HCT116 (cell line): ENCODE measurements around the gene EMP1. TPM values are rescaled to one million over a fixed set of nuclear protein-coding genes. Genes with fewer than 3 reads are reported as not detected.

Experiments
- ATAC-seq: fragments of 200-7000 bp; cut with Tn5 transposase; 2 replicates; pipeline ENCODE4 v1.9.1; 2020; ENCODE audit warnings: mild to moderate bottlenecking, moderate library complexity
- BruUV-seq: library from RNA; stranded (reverse); fragments of 400-500 nt; replicated peaks from 2 replicates; lab custom pipeline; 2021; lab: Mats Ljungman, UMichigan
- CTCF ChIA-PET: fragments of 300-600 bp; sonication (Branson Sonifier 250); formaldehyde crosslinking; loops from one replicate; lab custom pipeline; 2021; ENCODE audit warnings: antibody characterized with exemption; lab: Charles Lee
- POLR2A ChIA-PET: fragments of 300-600, 350-600 bp; sonication (Branson Sonifier 250); formaldehyde crosslinking; loops from one replicate; lab custom pipeline; 2021; ENCODE audit warnings: antibody characterized with exemption; lab: Charles Lee
- RAD21 ChIA-PET, 2 experiments: fragments of 300-600 bp; sonication (Branson Sonifier 250); formaldehyde crosslinking; loops; one replicate each; lab custom pipeline; 2023; ENCODE audit warnings: low total read pairs in 2 of 2; ENCODE audit not compliant: uncharacterized antibody in 2 of 2, unreplicated experiment in 2 of 2, low non-redundant PET in 1 of 2; lab: Charles Lee
- DNase-seq: peaks from one replicate; pipeline ENCODE4 v3.0.0-alpha.2; 2010; ENCODE audit warnings: low read depth, low spot score
- H2AFZ ChIP-seq: fragments of 200-600 bp; shearing (Covaris generic), sonication (generic); 2 replicates; pipeline ENCODE4 v1.6.1; 2017; ENCODE audit warnings: low read depth, mixed run types, mixed read lengths, antibody characterized with exemption, low read length; ENCODE audit not compliant: poor library complexity, severe bottlenecking
- H3K27ac ChIP-seq: 2 replicates; pipeline ENCODE4 v1.5.1; 2012; ENCODE audit warnings: low read depth, low read length
- H3K27me3 ChIP-seq: fragments of 200-600 bp; sonication (generic); 2 replicates; pipeline ENCODE4 v1.6.1; 2016; ENCODE audit warnings: mixed run types, low read length, mixed read lengths; ENCODE audit not compliant: insufficient read depth
- H3K36me3 ChIP-seq, 2 experiments: fragments of 200-500 bp in 1 of 2; fragments of 200-600 bp in 1 of 2; sonication (Bioruptor generic) in 1 of 2; sonication (generic) in 1 of 2; 2 replicates each; pipeline versions ENCODE4 v1.5.1 to v1.6.1; 2014 to 2016; ENCODE audit warnings: low read length in 2 of 2, inconsistent platforms in 1 of 2, mixed read lengths in 1 of 2, mixed run types in 1 of 2; ENCODE audit not compliant: insufficient read depth in 2 of 2, control insufficient read depth in 1 of 2
- H3K4me1 ChIP-seq, 2 experiments: fragments of 200-600 bp in 1 of 2; sonication (generic) in 1 of 2; 2 replicates each; pipeline versions ENCODE4 v1.5.1 to v1.6.1; 2012 to 2017; ENCODE audit warnings: low read length in 2 of 2, inconsistent platforms in 1 of 2, mild to moderate bottlenecking in 1 of 2, mixed read lengths in 1 of 2, mixed run types in 1 of 2, moderate library complexity in 1 of 2; ENCODE audit not compliant: insufficient read depth in 2 of 2, control insufficient read depth in 1 of 2
- H3K4me2 ChIP-seq: fragments of 200-600 bp; sonication (generic); 2 replicates; pipeline ENCODE4 v1.6.1; 2017; ENCODE audit warnings: mixed run types, low read length, mixed read lengths
- H3K4me3 ChIP-seq, 2 experiments: fragments of 200-600 bp in 1 of 2; sonication (generic) in 1 of 2; replicated peaks in 1 of 2; 2 replicates each; pipeline ENCODE4 v1.5.1; 2011 to 2016; ENCODE audit warnings: low read length in 2 of 2, control low read depth in 1 of 2, low read depth in 1 of 2, mild to moderate bottlenecking in 1 of 2, mixed read lengths in 1 of 2, mixed run types in 1 of 2
- H3K79me2 ChIP-seq: fragments of 200-600 bp; sonication (generic); 2 replicates; pipeline ENCODE4 v1.6.1; 2017; ENCODE audit warnings: mild to moderate bottlenecking, mixed run types, low read length, moderate library complexity, mixed read lengths; ENCODE audit not compliant: insufficient read depth
- H3K9ac ChIP-seq: fragments of 200-600 bp; sonication (generic); 2 replicates; pipeline ENCODE4 v1.6.1; 2016; ENCODE audit warnings: low read length, mixed read lengths
- H3K9me2 ChIP-seq: fragments of 200-600 bp; sonication (generic), shearing (Covaris generic); 2 replicates; pipeline ENCODE4 v1.6.1; 2017; ENCODE audit warnings: mixed run types, mild to moderate bottlenecking, moderate library complexity; ENCODE audit not compliant: insufficient read depth
- H3K9me3 ChIP-seq, 2 experiments: fragments of 200-500 bp in 1 of 2; fragments of 200-600 bp in 1 of 2; sonication (Bioruptor generic) in 1 of 2; sonication (generic) in 1 of 2; 2 replicates each; pipeline ENCODE4 v1.6.1; 2014 to 2017; ENCODE audit warnings: low read length in 2 of 2, mixed read lengths in 2 of 2, inconsistent platforms in 1 of 2, low read depth in 1 of 2, mild to moderate bottlenecking in 1 of 2, mixed run types in 1 of 2, moderate library complexity in 1 of 2; ENCODE audit not compliant: control insufficient read depth in 1 of 2, insufficient read depth in 1 of 2
- H4K20me1 ChIP-seq: fragments of 200-600 bp; sonication (generic), shearing (Covaris generic); 2 replicates; pipeline ENCODE4 v1.6.1; 2017; ENCODE audit warnings: mixed run types, mild to moderate bottlenecking, moderate library complexity; ENCODE audit not compliant: insufficient read depth
- ATF3 ChIP-seq: IDR thresholded peaks from 2 replicates; pipeline ENCODE4 v1.6.1; 2012
- CBX3 ChIP-seq: IDR thresholded peaks from 2 replicates; pipeline ENCODE4 v1.6.1; 2012; ENCODE audit warnings: low read depth
- MAX ChIP-seq: IDR thresholded peaks from 2 replicates; pipeline ENCODE4 v1.6.1; 2012
- POLR2AphosphoS5 ChIP-seq: IDR thresholded peaks from 2 replicates; pipeline ENCODE4 v1.6.1; 2011; ENCODE audit warnings: mild to moderate bottlenecking, low read depth, low read length, moderate library complexity
- RAD21 ChIP-seq: IDR thresholded peaks from 2 replicates; pipeline ENCODE4 v1.6.1; 2012; ENCODE audit warnings: low read depth, mild to moderate bottlenecking
- SP1 ChIP-seq: IDR thresholded peaks from 2 replicates; pipeline ENCODE4 v1.6.1; 2012; ENCODE audit warnings: low read depth
- SRF ChIP-seq: IDR thresholded peaks from 2 replicates; pipeline ENCODE4 v1.6.1; 2012; ENCODE audit warnings: low read depth
- intact Hi-C: fragments of 100-400 bp; cut with micrococcal nuclease; formaldehyde crosslinking; loops from 2 replicates; pipeline ENCODE4 v1.10.0; 2022
- total RNA-seq: library from RNA; stranded (reverse); gene quantifications from one replicate; pipeline ENCODE4 v1.2.1, GENCODE V29; 2021; ENCODE audit not compliant: unreplicated experiment

The EMP1 gene
- total RNA-seq, 1 experiment from 2014 or later = 110 TPM

GRCh38 chr12:13179211-13180074 lies 17.1 kb upstream of the EMP1 start:
- peaks cover 33 to 93% of the 10 kb centered on the region in 2 experiments for H3K4me1 ChIP-seq
- ATAC-seq (peak; percentile 93), DNase-seq (no peak)
- no peaks in the 10 kb centered on the region for H3K9me2 ChIP-seq
- ChIA-PET CTCF (interaction anchor here (1.0 kb wide), 2 partner anchors 10 to 33 kb away, joined by 4 to 5 read pairs; no protein-coding TSS in a partner anchor), POLR2A (interaction anchor here (1.0 to 1.5 kb wide), 3 partner anchors 17 to 78 kb away, joined by 3 to 8 read pairs (median 5); partner anchors contain the start of gene EMP1), RAD21 (interaction anchor here in 1 of 2 experiments (1.0 kb wide), 1 partner anchor 23 kb away, joined by 4 read pairs; no protein-coding TSS in a partner anchor)
- H3K27me3 ChIP-seq = no peaks in the 10 kb centered on the region
- H3K9ac ChIP-seq = peak overlapping the region; percentile 57
- H3K79me2 ChIP-seq = no peaks in the 10 kb centered on the region
- no peaks in the 10 kb centered on the region for H3K9me3 ChIP-seq
- peak overlapping the region; percentile 85 for H3K4me2 ChIP-seq
- peak overlapping the region; percentile 30 for H3K27ac ChIP-seq
- H3K36me3 ChIP-seq = no peaks in the 10 kb centered on the region
- H4K20me1 ChIP-seq = no peaks in the 10 kb centered on the region
- BruUV-seq = no TSS peak
- intact Hi-C loops = no loop called here
- TF ChIP-seq SP1 = peak; percentile 30; the same call in 1 of the 2 replicates
- peak; percentile 72; the same call in 1 of the 2 replicates for TF ChIP-seq CBX3
- TF ChIP-seq ATF3 = no peak
- TF ChIP-seq SRF = 0 out of 2 replicates have a peak, but pooled peaks have one; percentile 10
- TF ChIP-seq POLR2AphosphoS5 = peak; percentile 37; the same call in 1 of the 2 replicates
- peak; percentile 71 for TF ChIP-seq MAX
- no peak for TF ChIP-seq RAD21
- H3K4me3 ChIP-seq = peak overlapping the region; percentile 36 to 52
- H2AFZ ChIP-seq = peak overlapping the region; percentile 24
